Left renal pelvis (tissue), 4 donors: Measurements from ENCODE around the gene KDELR3. TPM values are rescaled to one million over a fixed set of nuclear protein-coding genes. Genes with fewer than 3 reads are reported as not detected.

Experiments
- DNase-seq, 4 donors: peaks; one replicate each; pipeline ENCODE4 v3.0.0-alpha.2; 2013; ENCODE audit warnings: low read depth in 4 of 4, low spot score in 3 of 4
- polyA plus RNA-seq, 4 donors: library from polyadenylated mRNA; unstranded; fragments of 120-200 nt; gene quantifications; one replicate each; pipeline ENCODE4 v1.2.1, GENCODE V29; 2013; ENCODE audit not compliant: insufficient read length in 4 of 4

The KDELR3 gene
- polyA plus RNA-seq, result 10 to 100 TPM; 10.3 to 67.7 (median 15.9) TPM

- no peak for DNase-seq
Measured at GRCh38 chr22:38467904-38468442, at the start of gene KDELR3. Gene KDELR3, plus strand, starts transcription at chr22:38468096. Its CDS starts 138 bp downstream, at chr22:38468234.

- no peak for DNase-seq
Measured at GRCh38 chr22:38418589-38418988, 49.3 kb upstream of the KDELR3 start.

GRCh38 chr22:38419121-38419857 is 48.6 kb upstream of the KDELR3 start:
- DNase-seq, result no peak

- DNase-seq, result no peak
Measured at GRCh38 chr22:38419858-38420160, 48.1 kb upstream of the KDELR3 start.

- no peak for DNase-seq
Measured at GRCh38 chr22:38420734-38421133, 47.2 kb upstream of the KDELR3 start.

- DNase-seq, result no peak
Measured at GRCh38 chr22:38422611-38423511, 45.0 kb upstream of the KDELR3 start.

GRCh38 chr22:38423512-38424503 is 44.1 kb upstream of the KDELR3 start:
- DNase-seq, result no peak

- no peak for DNase-seq
Measured at GRCh38 chr22:38424525-38425080, 43.3 kb upstream of the KDELR3 start.

- DNase-seq, result no peak
Measured at GRCh38 chr22:38426628-38427027, 41.3 kb upstream of the KDELR3 start.

GRCh38 chr22:38427465-38427864 is 40.4 kb upstream of the KDELR3 start:
- DNase-seq, result no peak

- DNase-seq, result no peak
Measured at GRCh38 chr22:38427940-38428339, 40.0 kb upstream of the KDELR3 start.

GRCh38 chr22:38428714-38429113 is 39.2 kb upstream of the KDELR3 start:
- DNase-seq, result no peak

GRCh38 chr22:38429499-38430068 is 38.3 kb upstream of the KDELR3 start:
- no peak for DNase-seq

- DNase-seq, result no peak
Measured at GRCh38 chr22:38431266-38432010, 36.5 kb upstream of the KDELR3 start.

GRCh38 chr22:38432264-38432663 is 35.6 kb upstream of the KDELR3 start:
- no peak for DNase-seq

GRCh38 chr22:38433871-38434270 is 34.0 kb upstream of the KDELR3 start:
- no peak for DNase-seq

- DNase-seq, result no peak
Measured at GRCh38 chr22:38435010-38435409, 32.9 kb upstream of the KDELR3 start.

- DNase-seq, result no peak
Measured at GRCh38 chr22:38435965-38436364, 31.9 kb upstream of the KDELR3 start.
